ENCODE results near the gene CELF4. TPM values are rescaled to one million over a fixed set of nuclear protein-coding genes. Genes with fewer than 3 reads are reported as not detected.

The CELF4 gene
- polyA plus RNA-seq, 1 experiment, result not detected

GRCh38 chr18:37409878-37410277, 155.7 kb downstream of the CELF4 start:
- Histone ChIP-seq H3K27me3 (ENCODE audit: control insufficient read depth, insufficient read depth, low read length) (peaks cover 10% of the 10 kb centered on the region), H3K27ac (ENCODE audit: low read depth, low read length) (no peak overlapping the region), H3K9me3 (ENCODE audit: control insufficient read depth, insufficient read depth, low read length) (peaks cover 5% of the 10 kb centered on the region; the same call in 1 of the 2 replicates), H3K4me3 (ENCODE audit: low read depth, low read length) (no peak overlapping the region)
- TF ChIP-seq, protein P1, sequence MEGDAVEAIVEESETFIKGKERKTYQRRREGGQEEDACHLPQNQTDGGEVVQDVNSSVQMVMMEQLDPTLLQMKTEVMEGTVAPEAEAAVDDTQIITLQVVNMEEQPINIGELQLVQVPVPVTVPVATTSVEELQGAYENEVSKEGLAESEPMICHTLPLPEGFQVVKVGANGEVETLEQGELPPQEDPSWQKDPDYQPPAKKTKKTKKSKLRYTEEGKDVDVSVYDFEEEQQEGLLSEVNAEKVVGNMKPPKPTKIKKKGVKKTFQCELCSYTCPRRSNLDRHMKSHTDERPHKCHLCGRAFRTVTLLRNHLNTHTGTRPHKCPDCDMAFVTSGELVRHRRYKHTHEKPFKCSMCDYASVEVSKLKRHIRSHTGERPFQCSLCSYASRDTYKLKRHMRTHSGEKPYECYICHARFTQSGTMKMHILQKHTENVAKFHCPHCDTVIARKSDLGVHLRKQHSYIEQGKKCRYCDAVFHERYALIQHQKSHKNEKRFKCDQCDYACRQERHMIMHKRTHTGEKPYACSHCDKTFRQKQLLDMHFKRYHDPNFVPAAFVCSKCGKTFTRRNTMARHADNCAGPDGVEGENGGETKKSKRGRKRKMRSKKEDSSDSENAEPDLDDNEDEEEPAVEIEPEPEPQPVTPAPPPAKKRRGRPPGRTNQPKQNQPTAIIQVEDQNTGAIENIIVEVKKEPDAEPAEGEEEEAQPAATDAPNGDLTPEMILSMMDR (IDR thresholded peaks at IDR 0.05; ENCODE audit: low read depth, low read length), result no peak
- ChIA-PET POLR2A (no interaction called here), CTCF (no interaction called here)
- no peak for DNase-seq (ENCODE audit: low read depth, low spot score)

- ChIA-PET CTCF (no interaction called here), POLR2A (interaction anchor here (1.0 kb wide), 1 partner anchor 8 kb away, joined by 4 read pairs; no protein-coding TSS in a partner anchor)
- DNase-seq (ENCODE audit: low read depth, low spot score), result no peak
Measured at GRCh38 chr18:37408676-37409265, 156.8 kb downstream of the CELF4 start.

GRCh38 chr18:37407571-37407970, 158.0 kb downstream of the CELF4 start:
- H3K9me3 ChIP-seq (ENCODE audit: control insufficient read depth, insufficient read depth, low read length), result peaks cover 5% of the 10 kb centered on the region; the same call in 1 of the 2 replicates
- H3K27ac ChIP-seq (ENCODE audit: low read depth, low read length), result no peak overlapping the region
- peaks cover 5% of the 10 kb centered on the region for H3K27me3 ChIP-seq (ENCODE audit: control insufficient read depth, insufficient read depth, low read length)
- ChIA-PET POLR2A (no interaction called here), CTCF (no interaction called here)
- TF ChIP-seq, protein P1 (IDR thresholded peaks at IDR 0.05; ENCODE audit: low read depth, low read length), result no peak
- no peak overlapping the region for H3K4me3 ChIP-seq (ENCODE audit: low read depth, low read length)
- DNase-seq (ENCODE audit: low read depth, low spot score), result no peak

More at GRCh38 chr18:37408676-37409265, 156.8 kb downstream of the CELF4 start:
- Histone ChIP-seq H3K27me3 (ENCODE audit: control insufficient read depth, insufficient read depth, low read length) (peaks cover 10% of the 10 kb centered on the region), H3K9me3 (ENCODE audit: control insufficient read depth, insufficient read depth, low read length) (peaks cover 5% of the 10 kb centered on the region; the same call in 1 of the 2 replicates), H3K4me3 (ENCODE audit: low read depth, low read length) (no peak overlapping the region), H3K27ac (ENCODE audit: low read depth, low read length) (no peak overlapping the region)
- TF ChIP-seq, protein P1 (IDR thresholded peaks at IDR 0.05; ENCODE audit: low read depth, low read length), result no peak

DNA sequence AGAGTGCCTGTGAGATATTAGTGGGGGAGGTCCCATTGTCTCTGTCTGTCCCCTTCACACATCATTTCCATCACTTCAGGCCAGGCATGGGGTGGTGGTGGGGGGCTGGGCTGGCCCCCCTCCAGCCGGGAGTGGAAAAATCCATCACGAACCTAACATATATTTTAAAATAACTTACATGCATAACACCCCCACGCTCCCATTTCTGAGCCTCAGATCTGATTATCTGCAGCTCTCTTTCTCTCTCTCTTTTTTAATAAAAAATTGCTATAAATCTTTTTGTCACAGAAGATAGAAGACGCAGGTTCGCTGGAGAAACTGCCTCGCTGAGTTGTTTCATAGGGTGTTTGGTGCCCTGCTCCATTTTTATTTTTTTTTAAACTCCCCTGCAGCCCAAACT, 159.8 kb downstream of the CELF4 start:
- Histone ChIP-seq H3K9me3 (ENCODE audit: control insufficient read depth, insufficient read depth, low read length) (no peaks in the 10 kb centered on the region; the same call in 1 of the 2 replicates), H3K4me3 (ENCODE audit: low read depth, low read length) (no peak overlapping the region), H3K27ac (ENCODE audit: low read depth, low read length) (no peak overlapping the region), H3K27me3 (ENCODE audit: control insufficient read depth, insufficient read depth, low read length) (peaks cover 5% of the 10 kb centered on the region)
- TF ChIP-seq, protein P1 (IDR thresholded peaks at IDR 0.05; ENCODE audit: low read depth, low read length), result no peak
- CTCF ChIA-PET, result interaction anchor here (1.7 kb wide), 1 partner anchor 20 kb away, joined by 5 read pairs; no protein-coding TSS in a partner anchor
- POLR2A ChIA-PET, result no interaction called here
- no peak for DNase-seq (ENCODE audit: low read depth, low spot score)

- Histone ChIP-seq H3K27me3 (ENCODE audit: control insufficient read depth, insufficient read depth, low read length) (peaks cover 5% of the 10 kb centered on the region), H3K4me3 (ENCODE audit: low read depth, low read length) (no peak overlapping the region), H3K27ac (ENCODE audit: low read depth, low read length) (no peak overlapping the region), H3K9me3 (ENCODE audit: control insufficient read depth, insufficient read depth, low read length) (no peaks in the 10 kb centered on the region; the same call in 1 of the 2 replicates)
- DNase-seq (ENCODE audit: low read depth, low spot score), result no peak
- ChIA-PET CTCF (interaction anchor here (0.6 to 1.7 kb wide), 2 partner anchors 19 to 332 kb away, joined by 3 to 5 read pairs; no protein-coding TSS in a partner anchor), POLR2A (interaction anchor here (0.7 kb wide), 1 partner anchor 11 kb away, joined by 8 read pairs; no protein-coding TSS in a partner anchor)
- TF ChIP-seq, protein P1 (IDR thresholded peaks at IDR 0.05; ENCODE audit: low read depth, low read length), result no peak
Measured at GRCh38 chr18:37405229-37405628, 160.4 kb downstream of the CELF4 start.

Measured in AG04450 (cell line).